GM18499 (cell line): ENCODE data around the gene TGFBR3.
A peak's percentile ranks its signal among the peaks of the same experiment; 100 is the strongest.

Experiments
- ATAC-seq: cut with Tn5 transposase; IDR thresholded peaks from one replicate; pipeline ENCODE4 v1.9.1; 2021; ENCODE audit warnings: moderate number of reproducible peaks; ENCODE audit not compliant: insufficient read depth, unreplicated experiment

The TGFBR3 gene

DNA sequence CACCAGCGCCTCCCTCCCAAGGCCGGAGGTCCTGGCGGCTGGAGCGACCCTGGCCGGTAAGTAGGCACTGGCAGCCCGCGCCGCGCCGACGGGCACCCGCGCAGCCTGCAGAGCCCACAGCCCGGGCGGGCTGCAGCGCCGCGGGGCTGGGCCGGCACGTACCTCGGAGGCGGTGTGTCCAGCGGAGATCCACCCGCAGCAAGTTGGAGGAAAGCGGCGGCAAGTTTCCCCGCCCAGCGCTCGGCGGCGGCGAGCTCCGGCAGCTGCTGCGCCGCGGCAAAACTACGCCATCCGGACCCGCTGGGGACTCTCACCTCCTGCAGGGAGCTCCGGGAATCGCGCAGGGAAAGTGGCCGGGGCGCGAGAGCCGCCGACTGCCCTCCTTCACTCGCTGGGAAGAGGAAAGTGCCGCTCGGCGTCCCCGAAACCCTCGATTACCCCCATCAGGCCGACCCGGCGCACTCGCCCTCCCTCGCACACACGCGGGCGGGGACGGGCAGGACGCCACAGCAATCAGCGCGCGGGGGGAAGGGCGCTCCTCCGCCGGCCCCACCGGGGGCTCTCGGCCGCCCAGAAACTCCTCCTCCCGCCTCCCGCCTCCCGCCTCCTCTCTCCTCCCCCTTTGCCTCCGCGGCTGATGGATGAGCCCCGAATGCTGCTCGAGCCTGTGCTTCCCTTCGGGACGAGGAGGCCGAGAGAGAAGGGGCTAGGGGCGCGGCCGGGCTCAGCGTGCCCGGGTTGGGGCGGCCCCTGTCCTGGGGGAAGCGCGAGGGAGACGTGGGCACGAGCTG is at the start of gene TGFBR3:
Gene TGFBR3, minus strand, starts transcription at position 436 of the 791 bp plus-strand sequence. CDS start 24,620 bp downstream, outside the sequence.
- peak; percentile 40 for ATAC-seq

DNA sequence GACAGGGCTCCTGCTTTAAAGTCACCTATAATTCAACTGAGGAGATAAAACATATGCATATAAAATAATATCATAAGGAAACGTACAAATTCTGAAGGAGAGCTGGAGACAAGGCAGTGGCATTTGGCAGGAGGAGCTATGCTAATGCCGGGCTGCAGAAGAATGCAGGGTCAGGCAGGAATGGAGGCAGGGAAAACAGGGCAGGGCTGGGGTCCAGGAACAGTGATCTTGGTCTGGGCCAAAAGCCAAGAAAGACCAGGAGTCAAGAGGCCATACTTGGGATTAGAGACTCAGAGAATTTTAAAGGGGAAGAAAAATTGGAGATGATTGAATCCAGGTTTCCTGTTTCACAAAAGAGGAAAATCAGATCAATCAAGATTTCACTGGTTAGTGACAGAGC is 43.3 kb upstream of the TGFBR3 start:
- no peak for ATAC-seq

DNA sequence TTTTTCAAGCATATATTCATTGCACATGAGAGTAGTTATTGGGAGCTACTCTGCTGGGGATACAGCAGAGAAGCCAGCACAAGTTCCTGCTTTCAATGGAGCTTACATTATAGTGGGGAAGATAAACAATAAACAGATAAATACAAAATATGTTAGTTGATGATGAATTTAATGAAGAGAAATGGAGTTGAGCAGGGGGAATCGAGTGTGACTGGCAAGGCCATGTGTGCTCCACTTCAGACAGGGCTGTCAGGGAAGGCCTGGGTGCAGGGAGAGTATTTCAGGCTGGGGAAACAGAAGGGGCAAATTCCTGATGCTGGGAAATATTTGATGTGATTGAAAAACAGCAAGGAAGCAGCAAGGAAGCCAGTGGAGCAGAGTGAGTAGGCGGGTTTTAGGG is 42.1 kb upstream of the TGFBR3 start:
- ATAC-seq: no peak

DNA sequence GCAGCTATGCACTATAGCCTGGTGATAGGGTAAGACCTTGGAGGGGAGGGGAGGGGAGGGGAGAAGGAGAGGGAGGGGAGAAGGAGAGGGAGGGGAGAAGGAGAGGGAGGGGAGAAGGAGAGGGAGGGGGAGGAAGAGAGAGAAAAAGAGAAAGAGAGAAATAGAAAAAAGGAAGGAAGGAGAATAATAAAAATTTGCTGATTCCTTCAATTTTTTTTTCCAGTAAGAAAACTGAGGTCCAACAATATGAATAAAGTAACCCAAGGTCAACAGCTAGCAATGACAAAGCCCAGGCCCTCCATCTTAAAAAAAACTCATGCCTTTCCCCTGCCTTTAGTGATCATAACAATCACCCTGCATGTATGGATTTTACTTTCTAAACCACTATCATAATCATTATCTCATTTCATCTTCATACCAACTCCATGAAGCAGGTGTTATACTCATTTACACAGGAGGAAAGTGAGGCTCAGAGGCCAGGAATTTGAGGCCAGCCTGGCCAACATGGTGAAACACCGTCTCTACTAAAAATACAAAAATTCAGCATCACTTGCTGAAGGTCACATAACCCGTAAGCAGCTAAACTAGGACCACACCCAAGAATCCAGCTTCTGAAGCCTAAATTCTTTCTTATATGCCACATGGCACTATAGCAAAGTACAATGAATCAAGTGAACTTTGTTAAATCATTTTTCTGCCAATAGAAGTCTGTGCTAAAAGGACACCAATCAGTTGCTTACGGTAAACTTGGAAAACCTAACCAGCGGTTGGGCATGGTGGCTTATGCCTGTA is 39.9 kb upstream of the TGFBR3 start:
- no peak for ATAC-seq

DNA sequence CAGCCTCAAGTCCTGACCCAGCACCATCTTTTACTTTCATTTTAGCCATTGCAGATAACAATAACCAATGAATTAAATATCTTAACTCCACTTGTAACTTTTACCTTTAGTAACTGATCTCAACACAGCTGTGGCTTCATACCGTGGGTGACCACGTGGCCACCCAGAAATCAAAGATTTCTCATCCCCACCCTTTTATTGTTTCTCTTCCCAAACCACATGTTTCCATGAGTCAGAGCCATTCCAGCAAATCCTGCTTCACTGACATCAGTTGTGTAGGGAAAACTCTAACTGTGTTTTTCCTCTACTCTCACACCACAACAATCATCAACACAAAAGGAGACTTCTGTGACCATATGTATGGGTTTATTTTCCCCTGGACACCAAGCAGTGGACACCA is 38.2 kb upstream of the TGFBR3 start:
- ATAC-seq: no peak

GRCh38 chr1:91919962-91920361 is 34.0 kb upstream of the TGFBR3 start:
- ATAC-seq: no peak

DNA sequence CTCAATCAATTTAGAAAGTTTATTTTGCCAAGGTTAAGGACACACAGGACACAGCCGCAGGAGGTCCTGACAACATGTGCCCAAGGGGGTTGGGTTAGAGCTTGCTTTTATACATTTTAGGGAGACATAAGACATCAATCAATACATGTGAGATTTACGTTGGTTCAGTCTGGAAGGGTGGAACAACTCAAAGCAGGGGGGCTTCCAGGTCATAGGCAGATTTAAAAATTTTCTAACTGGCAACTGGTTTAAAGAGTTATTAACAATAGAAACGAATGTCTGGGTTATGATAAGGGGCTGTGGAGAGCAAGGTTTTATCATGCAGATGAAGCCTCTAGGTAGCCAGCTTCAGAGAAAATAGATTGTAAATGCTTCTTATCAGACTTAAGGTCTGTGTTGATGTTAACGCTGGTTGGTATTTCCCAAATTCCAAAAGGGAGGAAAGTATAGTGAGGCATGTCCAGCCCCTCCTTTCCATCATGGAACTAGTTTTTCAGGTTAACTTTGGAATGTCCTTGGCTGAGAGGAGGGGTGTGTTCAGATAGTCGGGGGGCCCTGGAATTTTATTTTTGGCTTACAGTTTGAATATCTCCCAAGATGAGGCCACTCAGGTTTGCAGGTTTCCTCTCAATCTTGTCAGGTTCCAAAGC is 31.0 kb upstream of the TGFBR3 start:
- ATAC-seq: no peak

DNA sequence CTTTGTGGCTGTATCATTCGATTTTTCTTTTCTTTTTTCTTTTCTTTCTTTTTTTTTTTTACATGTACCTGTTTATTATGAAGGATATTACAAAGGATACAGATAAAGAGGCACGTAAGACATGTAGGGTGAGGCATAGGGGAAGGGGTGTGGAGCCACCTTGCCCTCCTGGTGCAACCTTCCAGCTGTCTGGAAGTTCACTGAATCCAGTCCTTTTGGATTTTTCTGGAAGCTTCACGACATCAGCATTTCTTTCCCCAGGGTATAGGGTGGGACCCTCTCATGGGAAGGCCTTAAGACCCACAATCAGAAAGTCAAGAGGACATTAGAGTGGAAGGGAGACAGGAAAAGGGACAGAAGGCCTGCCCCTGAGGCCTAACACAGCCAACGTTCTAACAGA is 30.1 kb upstream of the TGFBR3 start:
- no peak for ATAC-seq

GRCh38 chr1:91913018-91913417 is 27.1 kb upstream of the TGFBR3 start:
- ATAC-seq: no peak

DNA sequence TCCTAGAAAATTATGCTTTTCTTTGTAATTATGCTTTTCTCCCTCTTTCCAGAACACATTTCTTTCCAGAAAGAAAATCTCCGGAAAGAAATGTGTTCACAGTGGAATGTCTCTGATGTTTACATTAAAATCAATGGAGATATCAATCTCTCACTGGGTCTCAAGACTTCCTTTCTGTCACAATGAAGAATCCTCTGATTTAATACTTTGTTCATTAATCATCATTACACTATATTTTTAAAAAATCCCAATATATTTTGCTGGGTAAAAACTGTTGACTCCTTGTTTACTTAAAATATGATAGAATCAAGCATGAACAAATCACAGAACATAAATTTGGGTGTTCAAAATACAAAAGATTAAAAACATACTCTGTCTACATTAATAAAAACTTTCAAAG is 26.3 kb upstream of the TGFBR3 start:
- ATAC-seq: no peak

DNA sequence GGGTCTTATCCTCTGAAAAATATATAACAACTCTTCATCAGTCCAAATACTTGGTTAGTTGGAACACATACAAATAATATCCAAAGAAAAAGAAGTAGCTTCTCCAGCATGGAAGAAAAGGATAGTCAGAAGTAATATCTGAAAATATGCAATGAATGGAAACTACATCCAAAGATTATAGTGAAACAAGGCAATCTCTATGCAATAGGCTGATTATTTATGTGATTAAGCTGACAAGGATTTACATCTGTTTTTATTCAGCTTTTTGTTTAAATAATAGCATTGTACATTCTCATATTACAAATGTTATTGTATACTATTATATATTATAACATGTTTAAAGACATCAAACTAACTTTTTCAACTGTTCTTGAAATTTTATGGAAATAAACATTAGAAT is 15.3 kb upstream of the TGFBR3 start:
- ATAC-seq: no peak

- ATAC-seq: no peak
Measured at GRCh38 chr1:91900562-91900961, 14.6 kb upstream of the TGFBR3 start.

DNA sequence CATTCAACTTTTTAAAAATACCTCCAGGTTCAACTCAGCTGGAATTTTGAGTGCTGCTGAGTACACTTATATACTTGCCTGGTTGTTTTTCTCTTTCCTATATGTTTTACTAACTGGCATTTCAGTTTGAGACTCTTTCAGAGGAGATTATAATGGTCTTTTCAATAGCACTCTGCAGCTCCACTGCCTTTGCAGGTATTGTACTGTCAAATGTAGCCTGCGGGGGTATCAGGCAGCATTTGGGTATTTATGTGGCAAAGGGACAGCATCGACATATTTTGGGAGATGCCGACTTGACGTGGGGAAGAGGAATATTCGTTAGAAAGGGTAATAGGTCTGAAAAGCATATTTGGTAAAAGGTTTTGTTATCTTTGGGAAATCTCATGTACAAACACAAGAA is 11.1 kb upstream of the TGFBR3 start:
- ATAC-seq: no peak

GRCh38 chr1:91895832-91896556 is 10.0 kb upstream of the TGFBR3 start:
- ATAC-seq: no peak

DNA sequence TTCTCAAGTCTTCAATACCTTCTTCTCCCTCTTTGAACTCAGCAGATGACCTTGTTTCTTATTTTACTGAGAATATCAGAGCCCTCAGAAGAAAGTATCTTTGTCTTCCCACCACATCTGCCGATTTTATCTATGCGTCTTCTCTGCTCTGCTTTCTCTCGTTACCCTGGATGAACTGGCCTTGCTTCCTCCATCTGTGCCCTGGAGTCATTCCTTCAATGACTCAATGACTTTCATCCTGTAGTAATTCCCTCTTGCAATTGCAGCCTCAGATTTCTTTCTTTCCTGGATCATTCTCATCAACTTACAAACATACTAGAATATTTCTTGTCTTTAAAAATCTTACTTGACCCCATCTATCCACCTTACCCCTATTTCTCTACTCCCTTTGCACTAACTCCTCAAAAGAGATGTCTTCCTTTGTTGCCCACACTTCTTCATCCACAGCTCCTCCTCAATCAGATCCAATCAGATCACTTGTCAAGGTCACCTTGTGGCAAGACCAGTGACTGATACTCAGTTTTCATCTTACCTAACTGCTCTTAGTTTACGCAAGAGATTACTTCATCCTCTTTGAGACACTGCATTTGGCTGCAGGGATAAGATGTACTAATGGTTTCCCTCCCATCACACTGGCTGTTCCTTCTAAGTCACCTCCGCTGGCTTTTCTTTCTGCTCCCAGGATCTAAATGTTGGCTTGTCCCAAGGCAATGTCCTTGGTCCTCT is 8.2 kb upstream of the TGFBR3 start:
- ATAC-seq: no peak

DNA sequence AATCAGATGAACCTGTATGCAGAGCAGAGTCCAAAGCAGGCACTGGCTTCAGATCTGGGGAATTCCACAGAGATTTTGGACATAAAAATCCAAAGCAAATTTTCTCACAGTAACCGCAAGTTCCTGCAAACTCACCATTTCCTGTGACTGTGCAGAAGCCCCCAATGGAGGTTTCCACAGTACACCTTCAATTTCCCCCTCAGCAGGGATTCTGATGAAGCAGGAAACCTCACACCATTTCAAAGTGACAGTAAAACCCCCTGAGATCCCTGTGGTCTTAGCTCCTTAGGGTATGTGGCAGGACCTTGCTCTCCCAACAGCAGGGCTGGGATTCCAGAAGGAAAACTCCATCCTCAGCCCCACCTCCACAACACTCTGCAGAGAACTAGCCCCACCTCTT is 6.0 kb upstream of the TGFBR3 start:
- no peak for ATAC-seq

DNA sequence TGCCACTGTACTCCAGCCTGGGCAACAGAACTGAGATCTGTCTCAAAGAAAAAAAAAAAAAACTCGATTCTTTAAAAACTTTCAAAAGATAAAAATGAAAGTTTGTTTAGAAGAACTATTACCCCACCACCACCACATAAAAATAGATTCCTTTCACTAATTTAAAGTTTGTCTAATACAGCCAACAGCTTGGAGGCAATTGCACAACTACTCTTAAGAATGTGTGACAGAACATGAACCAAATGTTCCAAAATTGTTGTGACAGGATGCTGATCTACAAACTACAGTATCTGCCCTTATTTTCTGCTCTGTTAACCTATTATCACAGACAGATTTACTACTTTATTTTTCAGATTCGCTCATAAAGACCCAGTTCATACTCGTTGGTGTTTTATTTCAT is 5.5 kb upstream of the TGFBR3 start:
- no peak for ATAC-seq

DNA sequence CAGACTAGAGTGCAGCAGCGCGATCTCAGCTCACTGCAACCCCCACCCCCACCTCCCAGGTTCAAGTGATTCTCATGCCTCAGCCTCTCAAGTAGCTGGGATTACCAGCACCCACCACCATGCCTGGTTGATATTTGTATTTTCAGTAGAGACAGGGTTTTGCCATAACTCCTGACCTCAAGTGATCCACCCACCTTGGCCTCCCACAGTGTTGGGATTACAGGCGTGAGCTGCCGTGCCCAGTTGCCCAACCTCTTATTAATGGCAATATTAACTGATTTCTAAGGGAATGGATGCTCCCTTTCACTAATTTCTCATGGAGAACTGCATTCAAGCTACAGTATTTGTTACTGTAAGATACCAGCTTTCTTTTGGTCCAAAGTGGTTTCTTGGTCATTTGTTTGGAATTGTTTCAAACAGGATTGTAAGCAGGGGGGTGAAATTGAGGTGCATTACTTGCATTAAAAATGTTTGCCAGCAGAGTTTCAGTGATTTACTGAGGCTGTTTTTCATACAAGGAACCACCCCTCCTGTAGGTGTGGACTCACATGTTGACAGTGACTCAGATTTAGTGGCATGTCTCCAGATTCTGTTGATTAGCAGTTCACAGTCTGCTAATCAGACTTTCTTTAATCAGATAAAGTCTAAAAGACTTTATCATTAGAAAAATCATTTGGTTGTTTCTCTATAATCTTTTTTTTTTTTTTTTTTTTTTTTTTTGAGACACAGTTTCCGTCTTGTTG is 3.9 kb upstream of the TGFBR3 start:
- no peak for ATAC-seq

- peak; percentile 12 for ATAC-seq
Measured at GRCh38 chr1:91885213-91885715, 687 bp downstream of the TGFBR3 start.
